ENCODE results near the gene PRSS3.
A peak's percentile ranks its signal among the peaks of the same experiment; 100 is the strongest.
"Not testable (repeated sequence)": the region's sequence is repeated elsewhere in the genome, so short reads cannot be mapped to it uniquely, and the experiment has no call there.

The PRSS3 gene

DNA sequence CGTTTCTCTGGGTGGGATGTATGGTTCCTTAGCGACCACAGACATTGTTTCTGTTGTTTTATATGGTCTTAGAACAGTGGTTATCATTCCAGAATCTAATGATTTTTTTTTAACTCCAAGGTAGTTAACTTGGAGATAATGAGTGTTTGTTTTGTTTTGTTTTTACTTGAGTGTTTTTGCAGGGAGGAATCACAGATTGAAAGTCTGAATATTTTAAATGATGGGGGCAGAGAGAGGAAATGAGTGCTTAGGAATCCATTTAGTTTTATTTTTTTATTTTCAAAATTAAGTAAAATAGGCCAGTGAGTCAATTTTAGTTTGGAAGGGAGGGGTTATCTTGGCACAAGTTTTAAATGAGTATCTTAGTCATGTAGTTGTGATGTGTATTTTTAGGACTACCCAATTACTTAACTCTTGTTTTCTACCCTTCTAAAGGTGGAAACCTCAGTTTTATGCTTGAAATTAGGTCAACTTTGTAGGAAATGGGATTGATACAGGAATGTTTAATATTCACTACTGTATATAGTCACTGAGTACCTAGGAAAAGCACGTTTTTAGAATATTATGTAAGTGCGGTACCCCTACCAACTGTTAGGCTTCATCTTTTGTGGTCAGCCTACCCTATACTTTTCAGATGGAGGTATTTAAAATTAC is 23.6 kb downstream of the PRSS3 start:
- DNase-seq: peak; percentile 40

DNA sequence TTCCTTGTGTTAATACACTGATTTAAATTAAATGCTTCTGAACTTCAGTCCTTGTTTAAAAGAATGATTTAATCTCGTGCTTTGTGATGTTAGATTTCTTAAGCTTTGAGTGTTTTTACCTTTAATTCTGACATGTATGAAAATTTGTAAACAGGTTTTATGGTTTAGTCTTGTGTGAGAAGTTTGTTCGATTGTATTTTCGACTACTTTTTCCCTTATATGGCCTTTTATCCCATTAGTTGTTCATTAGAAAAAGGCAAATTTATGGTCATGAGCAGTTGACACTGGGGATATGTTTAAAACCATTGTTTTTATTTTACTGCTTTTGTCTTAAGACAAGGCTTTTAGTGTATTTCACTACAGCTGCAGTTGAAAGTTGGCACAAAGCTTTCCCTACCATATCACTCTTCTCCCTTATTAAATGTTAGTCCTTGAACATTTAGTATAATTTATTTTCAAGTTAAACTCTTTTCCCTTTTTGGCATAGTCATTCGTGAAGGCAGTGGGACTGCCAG is 24.9 kb downstream of the PRSS3 start:
- no peak for DNase-seq

DNA sequence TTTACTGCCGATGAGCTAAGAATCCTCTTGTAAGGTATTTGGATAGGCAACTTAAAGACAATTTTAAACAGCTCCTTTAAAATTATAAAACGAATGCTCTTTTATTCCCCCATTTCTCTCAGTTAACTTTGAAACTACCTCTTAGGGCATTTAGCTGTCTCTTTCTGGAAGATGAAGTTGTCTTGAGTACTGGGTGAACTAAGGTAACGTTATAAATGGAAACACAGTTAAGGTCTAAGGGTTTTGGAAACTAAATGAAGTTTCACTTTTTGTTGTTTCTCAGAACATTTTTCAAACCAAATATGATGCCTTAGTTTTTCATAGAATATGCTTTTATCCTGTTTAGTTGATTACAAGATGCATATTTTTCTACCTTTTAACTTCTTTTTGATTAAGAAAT is 28.4 kb downstream of the PRSS3 start:
- no peak for DNase-seq

DNA sequence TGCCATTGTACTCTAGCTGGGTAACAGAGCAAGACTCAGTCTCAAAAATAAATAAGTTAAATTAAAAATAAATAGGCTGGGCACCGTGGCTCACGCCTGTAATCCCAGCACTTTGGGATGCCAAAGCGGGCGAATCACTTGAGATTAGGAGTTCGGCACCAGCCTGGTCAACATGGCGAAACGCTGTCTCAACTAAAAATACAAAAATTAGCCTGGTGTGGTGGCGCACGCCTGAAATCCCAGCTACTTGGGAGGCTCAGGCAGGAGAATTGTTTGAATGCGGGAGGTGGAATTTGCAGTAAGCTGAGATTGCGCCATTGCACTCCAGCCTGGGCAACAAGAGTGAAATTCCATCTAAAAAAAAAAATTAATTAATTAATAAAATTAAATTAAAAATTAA is 31.9 kb downstream of the PRSS3 start:
- DNase-seq: not testable (repeated sequence)

DNA sequence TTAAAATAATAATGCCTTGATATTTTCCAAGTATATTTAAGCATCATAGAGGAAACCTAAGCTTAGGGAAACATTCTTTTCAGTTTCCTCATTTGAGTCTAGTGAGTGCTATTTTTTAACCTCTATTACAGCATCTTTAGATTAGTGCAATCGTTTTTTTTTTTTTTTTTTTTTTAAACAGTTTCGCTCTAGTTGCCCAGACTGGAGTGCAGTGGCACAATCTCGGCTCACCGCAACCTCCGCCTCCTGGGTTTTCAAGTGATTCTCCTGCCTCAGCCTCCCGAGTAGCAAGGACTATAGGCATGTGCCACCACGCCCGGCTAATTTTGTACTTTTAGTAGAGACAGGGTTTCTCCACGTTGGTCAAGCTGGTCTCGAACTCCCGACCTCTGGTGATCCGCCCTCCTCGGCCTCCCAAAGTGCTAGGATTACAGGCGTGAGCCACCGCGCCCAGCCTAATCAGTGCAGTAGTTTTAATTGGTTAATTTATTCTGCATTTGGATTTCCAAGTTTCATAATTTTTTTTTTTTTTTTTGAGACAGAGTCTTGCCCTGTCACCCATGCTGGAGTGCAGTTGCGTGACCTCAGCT is 34.4 kb downstream of the PRSS3 start:
- DNase-seq: not testable (repeated sequence)

DNA sequence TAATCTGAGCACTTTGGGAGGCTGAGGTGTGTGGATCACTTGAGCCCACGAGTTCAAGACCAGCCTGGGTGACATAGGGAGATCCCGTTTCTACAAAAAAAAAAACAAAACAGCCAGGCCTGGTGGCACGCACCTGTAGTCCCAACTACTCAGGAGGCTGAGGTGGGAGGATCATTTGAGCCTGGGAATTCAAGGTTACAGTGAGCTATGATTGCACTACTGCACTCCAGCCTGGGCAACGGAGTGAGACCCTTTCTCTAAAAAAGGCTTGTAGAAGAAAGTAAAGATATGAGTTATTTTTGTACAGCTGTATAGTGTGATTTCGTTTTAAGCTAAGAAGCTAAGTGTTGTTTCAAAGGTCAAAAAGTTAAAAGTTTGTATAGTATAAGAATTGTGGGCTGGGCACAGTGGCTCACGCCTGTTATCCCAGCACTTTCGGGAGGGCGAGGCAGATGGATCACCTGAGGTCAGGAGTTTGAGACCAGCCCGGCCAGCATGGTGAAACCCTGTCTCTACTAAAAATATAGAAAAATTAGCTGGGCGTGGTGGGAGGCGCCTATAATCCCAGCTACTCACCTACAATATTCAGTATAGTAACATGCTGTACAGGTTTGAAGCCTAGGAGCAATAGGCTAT is 40.4 kb downstream of the PRSS3 start:
- DNase-seq: no peak

DNA sequence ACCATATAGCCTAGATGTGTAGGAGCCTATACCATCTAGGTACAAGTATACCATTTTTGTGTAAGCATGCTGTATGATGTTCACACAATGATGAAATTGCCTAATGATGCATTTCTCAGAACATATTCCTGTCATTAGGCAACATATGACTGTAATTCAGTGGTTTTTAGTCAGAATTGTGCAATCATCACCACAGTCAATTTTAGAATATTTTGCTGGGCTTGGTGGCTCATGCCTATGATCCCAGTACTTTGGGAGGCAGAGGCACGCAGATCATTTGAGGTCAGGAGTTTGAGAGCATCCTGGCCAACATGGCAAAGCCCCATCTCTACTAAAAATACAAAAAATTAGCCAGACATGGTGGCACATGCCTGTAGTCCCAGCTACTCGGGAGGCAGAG is 40.9 kb downstream of the PRSS3 start:
- not testable (repeated sequence) for DNase-seq

DNA sequence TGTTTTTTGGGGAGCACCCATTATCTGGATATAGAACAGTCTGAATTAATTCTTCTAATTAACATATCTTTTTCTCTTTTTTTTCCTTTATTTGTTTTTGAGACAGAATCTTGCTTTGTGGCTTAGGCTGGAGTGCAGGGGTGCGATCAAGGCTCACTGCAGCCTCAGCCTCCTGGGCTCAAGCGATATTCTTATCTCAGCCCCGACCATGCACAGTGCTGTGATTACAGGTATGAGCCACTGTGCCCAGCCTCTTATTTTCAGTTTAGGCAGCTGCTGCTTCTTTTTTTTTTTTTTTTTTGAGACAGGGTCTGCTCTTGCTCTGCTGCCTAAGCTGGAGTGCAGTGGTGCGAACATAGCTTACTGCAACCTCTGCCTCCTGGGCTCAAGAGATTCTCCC is 41.8 kb downstream of the PRSS3 start:
- DNase-seq: no peak

DNA sequence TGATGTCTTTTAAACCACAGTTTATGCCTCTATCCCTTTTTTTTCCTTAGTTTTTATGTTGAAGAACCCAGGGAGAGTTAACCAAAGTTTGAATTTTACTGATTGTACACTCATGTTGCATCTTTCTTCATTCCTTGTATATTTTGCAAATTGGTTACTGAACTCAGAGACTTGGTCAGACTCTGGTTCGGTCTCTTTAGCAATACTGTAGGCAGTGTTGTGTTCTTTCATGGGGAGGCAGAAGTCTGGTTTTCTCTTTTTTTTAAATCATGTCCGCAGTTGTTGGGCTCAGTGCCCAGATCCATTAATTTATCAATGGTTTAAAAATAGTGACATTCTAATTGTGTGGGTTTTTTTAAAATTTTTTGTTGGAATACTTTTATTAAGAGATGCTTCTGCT is 45.0 kb downstream of the PRSS3 start:
- no peak for DNase-seq

DNA sequence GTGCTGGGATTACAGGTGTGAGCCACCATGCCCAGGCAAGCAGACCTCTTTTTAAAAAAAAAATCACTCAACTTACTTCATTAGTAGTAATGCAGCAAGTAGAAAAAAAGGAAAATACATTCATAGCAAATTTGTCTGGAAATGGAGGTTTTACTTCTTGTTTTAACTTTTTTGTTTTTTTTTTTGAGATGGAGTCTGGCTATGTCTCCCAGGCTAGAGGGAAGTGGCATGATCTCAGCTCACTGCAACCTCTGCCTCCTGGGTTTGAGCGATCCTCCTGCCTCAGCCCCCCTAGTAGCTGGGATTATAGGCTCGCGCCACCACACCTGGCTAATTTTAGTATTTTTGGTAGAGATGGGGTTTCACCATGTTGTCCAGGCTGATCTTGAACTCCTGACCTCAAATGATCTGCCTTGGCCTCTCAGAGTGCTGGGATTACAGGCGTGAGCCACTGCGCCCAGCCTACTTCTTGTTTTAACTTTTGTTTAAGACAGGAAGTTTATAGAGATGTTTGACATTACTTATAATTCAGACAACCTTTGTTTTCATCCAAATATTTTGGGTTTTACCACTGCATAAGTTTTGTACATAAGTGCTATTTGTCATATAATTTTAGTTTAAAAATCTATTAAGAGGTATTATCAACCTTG is 48.1 kb downstream of the PRSS3 start:
- DNase-seq: no peak

DNA sequence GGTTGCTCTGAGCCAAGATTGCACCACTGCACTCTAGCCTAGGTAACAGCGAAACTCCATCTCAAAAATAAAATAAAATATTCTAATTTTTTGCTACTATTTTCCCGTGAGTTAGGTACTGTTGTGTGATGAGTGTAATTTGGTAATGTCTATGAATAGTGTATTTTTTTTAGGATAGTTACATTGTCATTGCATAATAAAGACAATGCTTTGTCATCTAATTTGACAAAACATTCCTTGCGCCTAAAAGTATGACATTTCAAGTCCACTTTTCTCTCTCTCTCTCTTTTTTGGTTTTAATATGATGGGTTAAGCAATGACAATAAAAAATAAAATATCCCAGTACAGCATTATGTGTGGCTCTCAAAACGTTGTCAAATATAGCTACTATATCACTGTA is 50.9 kb downstream of the PRSS3 start:
- no peak for DNase-seq

DNA sequence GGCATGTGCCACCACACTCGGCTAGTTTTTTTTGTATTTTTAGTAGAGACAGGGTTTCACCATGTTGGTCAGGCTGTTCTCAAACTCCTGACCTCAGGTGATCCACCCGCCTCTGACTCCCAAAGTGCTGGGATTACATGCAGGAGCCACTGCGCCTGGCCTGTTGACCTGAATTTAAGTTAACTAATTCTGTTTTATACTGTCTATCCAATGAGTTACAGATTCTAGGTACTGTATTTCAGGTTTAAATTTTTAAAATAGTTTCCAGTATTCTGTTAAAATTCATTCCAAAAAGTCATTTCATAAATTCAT is 52.5 kb downstream of the PRSS3 start:
- DNase-seq: not testable (repeated sequence)
